Measurements from ENCODE around the gene NTSR2. TPM values are rescaled to one million over a fixed set of nuclear protein-coding genes. Genes with fewer than 3 reads are reported as not detected.

The NTSR2 gene
- total and polyA plus RNA-seq, 10 of the 15 experiments (the other 5 are each of a cell fraction or from before 2014, with no cell fraction given) = not detected

DNA sequence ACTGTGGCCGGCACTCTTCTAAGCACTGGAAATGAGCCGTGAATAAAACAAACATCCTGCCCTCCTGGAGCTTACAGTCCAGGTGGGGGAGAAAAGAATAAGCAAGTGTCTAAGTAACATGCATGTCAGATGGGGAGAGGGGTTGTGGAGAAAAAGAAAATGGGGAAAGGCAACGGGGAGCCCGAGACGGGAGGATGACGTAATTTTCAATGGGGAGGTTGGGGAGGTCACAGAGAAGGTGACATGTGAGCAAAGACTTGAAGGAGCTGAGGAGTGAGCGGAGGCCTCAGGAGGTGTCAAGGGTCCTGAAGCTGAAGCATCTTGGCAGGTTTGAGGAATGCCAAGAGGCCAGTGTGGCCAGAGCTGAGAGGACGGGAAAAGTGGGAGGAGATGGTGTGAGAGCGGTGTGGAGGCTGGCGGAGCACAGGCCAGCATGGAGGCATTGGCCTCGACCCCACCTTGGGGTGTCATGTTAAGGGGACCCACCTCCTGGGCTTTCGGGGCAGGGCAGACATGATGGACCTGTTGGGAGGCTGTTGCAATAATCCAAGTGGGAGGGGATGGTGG, 15.0 kb upstream of the NTSR2 start:
- Histone ChIP-seq H3K4me3 (no peak overlapping the region), H3K9me3 (replicated peaks; ENCODE audit: control insufficient read depth, insufficient read depth, low read length) (no peaks in the 10 kb centered on the region), H3K79me2 (ENCODE audit: control insufficient read depth, insufficient read depth, low read length) (no peaks in the 10 kb centered on the region), H3K4me2 (ENCODE audit: control insufficient read depth, insufficient read depth) (no peak overlapping the region), H3K27ac (ENCODE audit: control insufficient read depth, insufficient read depth) (no peak overlapping the region), H2AFZ (ENCODE audit: control insufficient read depth, low read depth, low read length) (no peak overlapping the region), H3K36me3 (ENCODE audit: control insufficient read depth in 2 of 2, insufficient read depth in 2 of 2, low read length in 1 of 2) (no peaks in the 10 kb centered on the region), H3K9ac (ENCODE audit: control insufficient read depth, insufficient read depth, low read length) (no peak overlapping the region), H3K27me3 (replicated peaks in 1 of 2; ENCODE audit: control insufficient read depth in 2 of 2, insufficient read depth in 2 of 2, low read length in 1 of 2) (peaks cover 3 to 5% of the 10 kb centered on the region in 2 experiments; a peak in 3 of 4 replicates), H3K4me1 (ENCODE audit: control insufficient read depth, insufficient read depth, low read length) (0 out of 2 replicates have a peak, but pooled peaks cover 4% of the 10 kb centered on the region), H4K20me1 (ENCODE audit: control insufficient read depth, insufficient read depth) (no peaks in the 10 kb centered on the region)
- 32% methylated on average over 12 of the region's 12 CpGs for WGBS (ENCODE audit: insufficient coverage, insufficient replicate concordance, low lambda C conversion rate, missing lambda C conversion rate)
- ATAC-seq (no peak), FAIRE-seq (no peak), DNase-seq (ENCODE audit: low read depth, low spot score) (no peak)
- SMC1A ChIA-PET (ENCODE audit: uncharacterized antibody, unreplicated experiment) = interaction anchor here (1.6 kb wide), 1 partner anchor 98 kb away, joined by 4 read pairs; no protein-coding TSS in a partner anchor
- POLR2A ChIA-PET = no interaction called here
- CTCF ChIA-PET = interaction anchor here (2.1 to 2.8 kb wide), 2 partner anchors 94 to 99 kb away, joined by 8 to 14 read pairs; no protein-coding TSS in a partner anchor
- intact Hi-C loops (cut with micrococcal nuclease; ENCODE audit: unreplicated experiment) (loop anchor here (5.0 kb wide), 1 partner anchor 98 kb away; no protein-coding TSS in a partner anchor), in situ Hi-C loops (cut with MboI) (no loop called here)
- BruUV-seq (replicated peaks) = no TSS peak
- RAD21 ChIA-PET (ENCODE audit: unreplicated experiment) = no interaction called here
- TF ChIP-seq SRF (IDR thresholded peaks at IDR 0.05; ENCODE audit: low read depth in 2 of 2, low read length in 2 of 2) (no peak), SREBF1 (IDR thresholded peaks at IDR 0.05; ENCODE audit: low read length) (no peak), ZNF207 (IDR thresholded peaks at IDR 0.05; ENCODE audit: borderline replicate concordance) (no peak), NRF1 (conservative IDR thresholded peaks at IDR 0.05; ENCODE audit: low read depth, low read length) (no peak), NFYA (IDR thresholded peaks at IDR 0.05; ENCODE audit: borderline replicate concordance, low read depth, low read length) (no peak), MYC (IDR thresholded peaks at IDR 0.05; ENCODE audit: insufficient read depth, insufficient read length, insufficient replicate concordance, low read length, severe bottlenecking) (no peak), ASH2L (IDR thresholded peaks at IDR 0.05; ENCODE audit: borderline replicate concordance, low read depth) (no peak), RUNX3 (IDR thresholded peaks at IDR 0.05; ENCODE audit: low read length) (no peak), STAT3 (IDR thresholded peaks at IDR 0.05; ENCODE audit: low read depth, low read length) (no peak), BMI1 (IDR thresholded peaks at IDR 0.05; ENCODE audit: borderline replicate concordance) (no peak), NFIC (IDR thresholded peaks at IDR 0.05; ENCODE audit: low read depth, low read length) (no peak)
- TF ChIP-seq, protein P1, sequence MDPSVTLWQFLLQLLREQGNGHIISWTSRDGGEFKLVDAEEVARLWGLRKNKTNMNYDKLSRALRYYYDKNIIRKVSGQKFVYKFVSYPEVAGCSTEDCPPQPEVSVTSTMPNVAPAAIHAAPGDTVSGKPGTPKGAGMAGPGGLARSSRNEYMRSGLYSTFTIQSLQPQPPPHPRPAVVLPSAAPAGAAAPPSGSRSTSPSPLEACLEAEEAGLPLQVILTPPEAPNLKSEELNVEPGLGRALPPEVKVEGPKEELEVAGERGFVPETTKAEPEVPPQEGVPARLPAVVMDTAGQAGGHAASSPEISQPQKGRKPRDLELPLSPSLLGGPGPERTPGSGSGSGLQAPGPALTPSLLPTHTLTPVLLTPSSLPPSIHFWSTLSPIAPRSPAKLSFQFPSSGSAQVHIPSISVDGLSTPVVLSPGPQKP (IDR thresholded peaks at IDR 0.05; ENCODE audit: low read depth, low read length) = no peak
- TF ChIP-seq, protein P2, sequence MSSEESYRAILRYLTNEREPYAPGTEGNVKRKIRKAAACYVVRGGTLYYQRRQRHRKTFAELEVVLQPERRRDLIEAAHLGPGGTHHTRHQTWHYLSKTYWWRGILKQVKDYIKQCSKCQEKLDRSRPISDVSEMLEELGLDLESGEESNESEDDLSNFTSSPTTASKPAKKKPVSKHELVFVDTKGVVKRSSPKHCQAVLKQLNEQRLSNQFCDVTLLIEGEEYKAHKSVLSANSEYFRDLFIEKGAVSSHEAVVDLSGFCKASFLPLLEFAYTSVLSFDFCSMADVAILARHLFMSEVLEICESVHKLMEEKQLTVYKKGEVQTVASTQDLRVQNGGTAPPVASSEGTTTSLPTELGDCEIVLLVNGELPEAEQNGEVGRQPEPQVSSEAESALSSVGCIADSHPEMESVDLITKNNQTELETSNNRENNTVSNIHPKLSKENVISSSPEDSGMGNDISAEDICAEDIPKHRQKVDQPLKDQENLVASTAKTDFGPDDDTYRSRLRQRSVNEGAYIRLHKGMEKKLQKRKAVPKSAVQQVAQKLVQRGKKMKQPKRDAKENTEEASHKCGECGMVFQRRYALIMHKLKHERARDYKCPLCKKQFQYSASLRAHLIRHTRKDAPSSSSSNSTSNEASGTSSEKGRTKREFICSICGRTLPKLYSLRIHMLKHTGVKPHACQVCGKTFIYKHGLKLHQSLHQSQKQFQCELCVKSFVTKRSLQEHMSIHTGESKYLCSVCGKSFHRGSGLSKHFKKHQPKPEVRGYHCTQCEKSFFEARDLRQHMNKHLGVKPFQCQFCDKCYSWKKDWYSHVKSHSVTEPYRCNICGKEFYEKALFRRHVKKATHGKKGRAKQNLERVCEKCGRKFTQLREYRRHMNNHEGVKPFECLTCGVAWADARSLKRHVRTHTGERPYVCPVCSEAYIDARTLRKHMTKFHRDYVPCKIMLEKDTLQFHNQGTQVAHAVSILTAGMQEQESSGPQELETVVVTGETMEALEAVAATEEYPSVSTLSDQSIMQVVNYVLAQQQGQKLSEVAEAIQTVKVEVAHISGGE (CRISPR knock-in tag; IDR thresholded peaks at IDR 0.05) = no peak
- TF ChIP-seq, protein P3, sequence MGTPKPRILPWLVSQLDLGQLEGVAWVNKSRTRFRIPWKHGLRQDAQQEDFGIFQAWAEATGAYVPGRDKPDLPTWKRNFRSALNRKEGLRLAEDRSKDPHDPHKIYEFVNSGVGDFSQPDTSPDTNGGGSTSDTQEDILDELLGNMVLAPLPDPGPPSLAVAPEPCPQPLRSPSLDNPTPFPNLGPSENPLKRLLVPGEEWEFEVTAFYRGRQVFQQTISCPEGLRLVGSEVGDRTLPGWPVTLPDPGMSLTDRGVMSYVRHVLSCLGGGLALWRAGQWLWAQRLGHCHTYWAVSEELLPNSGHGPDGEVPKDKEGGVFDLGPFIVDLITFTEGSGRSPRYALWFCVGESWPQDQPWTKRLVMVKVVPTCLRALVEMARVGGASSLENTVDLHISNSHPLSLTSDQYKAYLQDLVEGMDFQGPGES (IDR thresholded peaks at IDR 0.05) = no peak
- TF ChIP-seq, protein P4, sequence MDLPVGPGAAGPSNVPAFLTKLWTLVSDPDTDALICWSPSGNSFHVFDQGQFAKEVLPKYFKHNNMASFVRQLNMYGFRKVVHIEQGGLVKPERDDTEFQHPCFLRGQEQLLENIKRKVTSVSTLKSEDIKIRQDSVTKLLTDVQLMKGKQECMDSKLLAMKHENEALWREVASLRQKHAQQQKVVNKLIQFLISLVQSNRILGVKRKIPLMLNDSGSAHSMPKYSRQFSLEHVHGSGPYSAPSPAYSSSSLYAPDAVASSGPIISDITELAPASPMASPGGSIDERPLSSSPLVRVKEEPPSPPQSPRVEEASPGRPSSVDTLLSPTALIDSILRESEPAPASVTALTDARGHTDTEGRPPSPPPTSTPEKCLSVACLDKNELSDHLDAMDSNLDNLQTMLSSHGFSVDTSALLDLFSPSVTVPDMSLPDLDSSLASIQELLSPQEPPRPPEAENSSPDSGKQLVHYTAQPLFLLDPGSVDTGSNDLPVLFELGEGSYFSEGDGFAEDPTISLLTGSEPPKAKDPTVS (IDR thresholded peaks at IDR 0.05; ENCODE audit: low read depth, low read length) = no peak
